Posterior vena cava (tissue), 2 donors: ENCODE measurements around the gene PER3. TPM values are rescaled to one million over a fixed set of nuclear protein-coding genes. Genes with fewer than 3 reads are reported as not detected.

Experiments
- DNase-seq: peaks from one replicate; pipeline ENCODE4 v3.0.0-alpha.2; 2020; ENCODE audit warnings: low spot score
- intact Hi-C, 2 donors: fragments of 100-400 bp; cut with DNase I; formaldehyde crosslinking; loops; one replicate each; pipeline versions ENCODE4 v1.14.1 to v1.14.2; 2022 to 2023
- total RNA-seq, 2 donors: library from RNA; stranded (reverse); fragmentation: NEBNext Ultra II Directional; extraction: Animal tissue kit (Norgen Biotek cat#: 25700); gene quantifications; one replicate each; pipeline ENCODE4 v1.2.1, GENCODE V29; 2021
- donor health status: DM: yes; HTN: yes; CAD: no.
- donor health status: DM: yes; HTN: yes; CAD: no.

PER3 gene
- total RNA-seq, 2 donors from 2014 or later = 11.3 to 19.0 TPM

DNA sequence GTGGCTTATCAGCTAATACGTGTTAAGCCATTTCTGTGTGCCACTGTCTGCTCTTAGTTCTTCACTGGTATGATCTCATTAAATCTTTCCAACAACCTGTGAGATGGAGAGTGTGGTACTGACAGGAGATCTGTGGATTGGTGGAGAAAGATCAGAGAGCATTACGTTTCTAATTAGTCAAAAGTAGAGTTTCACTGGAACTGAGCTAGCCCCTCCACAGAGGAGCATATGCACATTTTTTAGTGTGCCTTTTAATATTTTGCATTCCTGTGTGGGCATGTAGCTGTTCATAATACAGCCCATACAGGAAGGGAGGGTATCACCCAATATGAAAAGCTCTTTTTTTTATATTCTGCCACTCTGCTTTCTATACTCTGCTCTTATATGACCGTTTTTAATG, 37.2 kb downstream of the PER3 start:
- DNase-seq = no peak
- intact Hi-C loops = loop anchor here in 1 of 2 donors (1.0 kb wide), 1 partner anchor 18 kb away; no protein-coding TSS in a partner anchor

DNA sequence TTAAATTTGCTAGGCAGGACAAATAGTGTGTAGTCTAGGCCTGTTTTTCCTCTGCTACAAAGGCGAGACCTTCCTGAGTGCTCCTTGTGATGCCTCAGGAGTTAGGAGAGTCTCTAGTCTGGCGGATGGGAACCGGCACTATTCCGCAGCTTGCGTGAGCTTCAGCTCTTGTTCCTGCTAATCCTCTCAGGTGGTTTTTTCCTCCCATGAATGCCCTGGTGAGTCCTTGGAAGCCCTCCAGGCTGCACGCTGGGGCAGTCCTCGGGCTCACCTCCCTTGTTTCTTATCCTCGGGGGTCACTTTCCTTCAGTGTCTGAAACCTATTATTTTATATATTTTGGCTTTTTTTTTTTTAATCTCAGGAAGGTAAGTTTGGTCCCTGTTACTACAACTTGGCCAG, 40.6 kb downstream of the PER3 start:
- DNase-seq = no peak
- intact Hi-C loops = no loop called here

DNA sequence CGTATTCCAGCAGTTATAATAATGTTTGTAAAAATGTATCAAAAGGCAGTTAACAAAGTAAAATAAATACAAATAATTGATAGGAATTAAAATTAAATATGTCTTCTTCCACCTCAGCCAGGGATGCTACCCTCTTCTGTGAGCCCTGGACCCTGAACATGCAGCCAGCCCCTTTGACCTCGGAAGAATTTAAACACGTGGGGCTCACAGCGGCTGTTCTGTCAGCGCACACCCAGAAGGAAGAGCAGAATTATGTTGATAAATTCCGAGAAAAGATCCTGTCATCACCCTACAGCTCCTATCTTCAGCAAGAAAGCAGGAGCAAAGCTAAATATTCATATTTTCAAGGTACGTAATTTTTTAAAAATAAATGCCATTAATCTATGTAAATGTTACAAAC, 42.3 kb downstream of the PER3 start:
- intact Hi-C loops = no loop called here
- DNase-seq = no peak

DNA sequence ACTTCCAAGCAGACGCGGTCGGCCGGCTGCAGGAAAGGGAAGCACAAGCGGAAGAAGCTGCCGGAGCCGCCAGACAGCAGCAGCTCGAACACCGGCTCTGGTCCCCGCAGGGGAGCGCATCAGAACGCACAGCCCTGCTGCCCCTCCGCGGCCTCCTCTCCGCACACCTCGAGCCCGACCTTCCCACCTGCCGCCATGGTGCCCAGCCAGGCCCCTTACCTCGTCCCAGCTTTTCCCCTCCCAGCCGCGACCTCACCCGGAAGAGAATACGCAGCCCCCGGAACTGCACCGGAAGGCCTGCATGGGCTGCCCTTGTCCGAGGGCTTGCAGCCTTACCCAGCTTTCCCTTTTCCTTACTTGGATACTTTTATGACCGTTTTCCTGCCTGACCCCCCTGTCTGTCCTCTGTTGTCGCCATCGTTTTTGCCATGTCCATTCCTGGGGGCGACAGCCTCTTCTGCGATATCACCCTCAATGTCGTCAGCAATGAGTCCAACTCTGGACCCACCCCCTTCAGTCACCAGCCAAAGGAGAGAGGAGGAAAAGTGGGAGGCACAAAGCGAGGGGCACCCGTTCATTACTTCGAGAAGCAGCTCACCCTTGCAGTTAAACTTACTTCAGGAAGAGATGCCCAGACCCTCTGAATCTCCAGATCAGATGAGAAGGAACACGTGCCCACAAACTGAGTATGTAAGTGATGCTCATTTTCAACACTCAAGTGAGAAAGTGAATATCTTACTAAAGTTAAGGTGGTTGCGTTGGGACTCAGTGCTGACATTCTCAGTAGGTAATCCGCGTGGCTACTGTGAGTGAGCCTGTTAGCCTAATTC, 43.2 kb downstream of the PER3 start:
- no peak for DNase-seq
- intact Hi-C loops = no loop called here

DNA sequence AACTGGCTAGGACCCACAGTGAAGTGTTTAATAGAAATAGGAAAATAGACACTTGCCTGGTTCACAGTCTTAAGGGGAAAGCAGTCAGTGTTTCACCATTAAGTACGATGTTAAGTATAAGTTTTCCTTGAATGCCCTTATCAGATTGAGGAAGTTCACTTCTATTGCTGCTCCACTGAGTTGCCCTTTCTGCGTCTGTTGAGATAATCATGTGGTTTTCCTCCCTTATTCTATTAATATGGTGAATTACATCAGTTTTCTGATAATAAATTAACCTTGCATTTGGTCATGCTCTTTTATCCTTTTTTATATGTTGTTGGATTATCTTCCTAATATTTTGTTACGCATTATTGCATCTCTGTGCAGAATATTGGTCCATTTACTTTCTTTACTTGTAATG, 47.4 kb downstream of the PER3 start:
- no peak for DNase-seq
- intact Hi-C loops = no loop called here

DNA sequence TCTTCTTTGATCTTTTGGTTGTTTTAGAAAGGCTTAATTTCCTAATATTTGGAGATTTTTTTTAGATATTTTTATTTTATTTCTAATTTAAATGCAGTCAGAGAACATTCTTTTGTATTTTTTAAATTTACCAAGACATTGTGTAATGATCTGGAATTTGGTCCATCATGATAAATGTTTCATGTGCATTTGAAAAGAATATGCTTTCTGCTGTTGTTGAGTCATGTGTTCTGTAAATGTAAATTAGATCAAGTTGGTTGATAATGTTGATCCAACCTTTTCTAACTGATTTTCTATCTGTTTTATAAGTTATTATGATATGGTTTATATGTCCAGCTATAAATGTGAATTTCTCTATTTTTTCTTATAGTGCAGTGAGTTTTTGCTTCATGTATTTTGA, 48.9 kb downstream of the PER3 start:
- intact Hi-C loops = no loop called here
- no peak for DNase-seq

DNA sequence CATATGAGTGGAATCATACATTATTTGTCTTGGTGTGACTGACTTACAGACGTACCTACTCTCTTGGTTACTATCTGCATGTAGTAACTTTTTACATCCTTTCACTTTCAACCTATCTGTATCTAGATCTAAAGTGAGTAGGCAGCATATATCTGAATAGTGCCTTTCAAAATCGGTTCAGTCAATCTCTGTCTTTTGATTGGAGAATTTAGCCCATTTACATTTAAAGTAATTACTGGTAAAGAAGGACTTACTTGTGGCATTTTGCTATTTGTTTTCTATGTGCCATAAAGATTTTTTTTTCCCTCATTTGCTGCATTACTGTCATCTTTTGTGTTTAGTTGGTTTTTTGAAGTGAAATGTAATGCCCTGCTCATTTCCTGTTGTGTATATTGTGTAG, 54.6 kb downstream of the PER3 start:
- DNase-seq = no peak
- intact Hi-C loops = no loop called here

DNA sequence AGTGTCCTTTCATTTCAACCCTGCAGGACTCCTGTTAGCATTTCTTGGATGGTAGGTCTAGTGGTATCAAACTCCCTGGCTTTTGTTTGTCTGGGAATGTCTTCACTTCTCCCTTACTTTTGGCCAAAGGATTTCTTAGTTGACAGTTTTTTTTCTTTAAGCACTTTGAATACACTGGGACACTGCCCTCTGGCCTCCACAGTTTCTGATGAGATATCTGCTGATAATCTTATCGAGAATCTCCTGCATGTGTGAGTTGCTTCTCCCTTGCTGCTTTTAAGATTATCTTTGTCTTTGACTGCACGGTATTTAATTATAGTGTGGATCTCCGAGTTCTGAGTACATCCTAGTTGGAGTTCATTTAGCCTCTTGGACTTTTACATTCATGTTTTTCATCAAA, 55.4 kb downstream of the PER3 start:
- DNase-seq = no peak
- intact Hi-C loops = no loop called here

DNA sequence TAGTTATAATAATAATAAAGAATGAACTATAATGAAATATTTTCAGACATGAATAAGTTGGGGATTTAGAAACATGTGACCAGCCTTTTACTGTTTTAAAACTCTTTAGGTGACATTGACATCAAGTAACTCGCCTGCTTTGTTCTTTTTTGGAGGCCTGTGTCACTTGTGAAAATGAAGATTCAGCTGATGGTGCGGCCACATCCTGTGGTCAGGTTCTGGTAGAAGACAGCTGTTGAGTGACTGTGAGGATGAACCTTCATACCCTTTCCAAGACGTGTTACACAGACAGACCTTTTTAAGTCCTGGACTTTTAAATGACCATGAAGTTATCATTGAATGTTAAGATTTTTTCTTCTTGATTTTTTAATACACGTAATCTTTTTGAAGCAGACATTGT, 58.4 kb downstream of the PER3 start:
- DNase-seq = no peak
- intact Hi-C loops = no loop called here

DNA sequence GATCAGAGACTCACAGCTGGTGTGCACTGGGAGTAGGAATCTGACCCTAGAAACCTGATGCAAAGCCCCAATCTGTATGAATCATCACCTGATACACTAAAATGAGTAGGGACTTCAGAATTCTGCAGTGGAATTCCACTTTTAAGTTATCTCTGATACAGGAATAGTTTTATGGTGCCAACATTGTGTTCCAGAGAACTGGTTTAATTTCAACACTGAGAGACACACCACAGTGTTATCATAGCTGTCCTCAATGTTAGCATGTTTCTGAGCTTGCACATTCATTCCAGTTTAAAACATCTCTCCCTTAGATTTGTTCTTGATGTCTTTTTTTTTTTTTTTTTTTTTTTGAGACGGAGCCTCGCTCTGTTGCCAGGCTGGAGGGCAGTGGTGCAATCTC, 61.7 kb downstream of the PER3 start:
- no peak for DNase-seq
- intact Hi-C loops = no loop called here

DNA sequence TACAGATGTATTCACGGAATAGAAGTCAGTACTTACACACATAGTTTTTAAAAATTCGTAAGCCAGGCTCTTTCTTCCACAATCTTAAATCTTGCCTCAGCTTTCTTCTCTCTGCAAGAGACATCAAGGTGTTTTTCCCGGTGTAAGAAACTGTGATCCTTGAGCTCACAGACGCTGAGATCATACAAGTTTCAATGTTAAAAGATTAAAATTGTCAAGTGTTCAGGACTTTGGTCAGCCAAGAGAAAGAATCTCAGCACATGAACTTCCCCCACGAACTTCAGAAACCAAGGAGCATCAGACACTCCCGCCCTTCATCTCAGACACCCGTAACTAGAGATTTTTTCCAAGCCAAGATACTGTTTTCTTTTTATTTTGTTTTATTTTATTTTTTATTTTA, 62.6 kb downstream of the PER3 start:
- no peak for DNase-seq

DNA sequence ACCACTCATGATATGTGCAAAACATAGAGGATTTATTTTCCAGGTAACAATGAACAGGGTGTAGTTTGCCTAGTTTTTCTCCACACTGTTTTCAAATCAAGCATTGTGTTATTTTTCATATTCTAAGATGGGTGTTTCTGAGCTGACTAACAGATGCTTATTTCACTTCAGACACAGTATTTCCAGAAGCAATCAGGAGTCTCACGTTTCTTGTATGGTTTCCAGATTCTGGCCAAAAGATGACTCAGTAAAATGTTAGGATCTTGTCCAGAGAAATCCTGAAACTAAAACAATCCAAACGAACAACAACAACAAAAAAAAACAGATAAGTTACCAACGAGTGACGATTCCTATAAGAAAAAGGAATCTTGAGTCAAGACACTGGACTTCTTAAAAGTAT, 63.5 kb downstream of the PER3 start:
- DNase-seq = no peak
- intact Hi-C loops = no loop called here

More for the DNA sequence above, 62.6 kb downstream of the PER3 start:
- intact Hi-C loops = no loop called here

DNA sequence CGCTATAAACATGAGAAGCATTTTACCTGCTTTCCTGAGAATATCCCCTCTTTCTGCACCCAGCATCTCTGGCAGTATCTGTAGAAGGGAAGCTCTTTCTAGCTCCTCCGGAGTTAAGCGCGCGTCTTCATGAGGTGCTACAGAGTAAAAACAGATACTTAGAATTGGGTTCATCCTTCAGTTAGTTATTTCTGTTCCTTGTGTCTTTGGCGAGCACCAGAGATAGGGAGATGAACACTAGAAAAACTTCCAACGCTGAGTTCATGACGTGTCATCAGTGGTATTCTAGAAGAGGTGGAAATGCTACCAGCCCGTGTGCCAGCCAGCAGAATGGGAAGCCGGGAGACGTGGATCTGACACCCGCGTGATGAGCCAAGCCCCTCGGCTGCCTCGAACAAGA, 66.7 kb downstream of the PER3 start:
- DNase-seq = no peak
- intact Hi-C loops = no loop called here

DNA sequence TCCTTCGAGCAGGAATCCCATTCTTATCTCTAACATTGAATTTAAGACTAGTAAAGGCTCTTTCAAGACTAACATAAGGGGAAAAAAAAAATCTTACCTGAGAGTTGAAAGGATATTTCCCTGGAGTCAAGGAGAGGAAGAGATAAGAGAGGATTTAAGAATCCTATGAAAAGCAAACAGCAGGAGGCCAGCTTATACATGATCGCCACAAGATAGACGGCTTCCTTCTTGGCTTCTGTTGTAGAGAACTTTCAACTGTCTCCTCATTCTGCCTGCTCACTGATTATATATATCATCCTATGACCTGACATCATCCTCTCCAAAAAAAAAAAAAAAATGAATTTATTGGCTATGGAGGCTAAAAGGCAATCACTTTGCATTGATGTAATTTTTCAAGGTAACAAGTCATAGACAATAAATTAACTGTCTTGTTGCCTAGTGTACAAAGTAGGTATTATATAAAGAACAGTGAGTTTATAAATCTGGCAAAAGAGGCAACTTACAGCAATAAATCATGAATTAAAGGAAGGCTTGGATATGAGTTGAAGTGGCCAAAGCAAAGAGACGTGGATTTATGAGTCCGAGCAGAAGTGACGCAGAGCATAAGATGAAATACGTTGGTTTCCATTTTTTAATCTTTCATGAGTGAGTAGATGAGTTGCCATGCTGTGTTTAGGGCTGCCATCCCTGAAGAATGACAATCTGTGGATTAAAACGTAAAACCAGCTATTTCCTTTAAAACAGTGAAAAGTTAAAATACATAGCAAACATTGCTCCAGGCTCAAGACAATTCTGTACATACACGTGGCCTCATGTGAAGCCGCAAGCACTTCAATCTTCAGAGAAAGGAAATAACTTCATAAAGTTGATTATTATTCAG, 69.0 kb downstream of the PER3 start, which contains the start of gene UTS2:
TSS of gene UTS2 (minus strand) at position 262 of the 880 bp plus-strand sequence. CDS start at position 200, 62 bp downstream.
- DNase-seq = no peak
- intact Hi-C loops = no loop called here

DNA sequence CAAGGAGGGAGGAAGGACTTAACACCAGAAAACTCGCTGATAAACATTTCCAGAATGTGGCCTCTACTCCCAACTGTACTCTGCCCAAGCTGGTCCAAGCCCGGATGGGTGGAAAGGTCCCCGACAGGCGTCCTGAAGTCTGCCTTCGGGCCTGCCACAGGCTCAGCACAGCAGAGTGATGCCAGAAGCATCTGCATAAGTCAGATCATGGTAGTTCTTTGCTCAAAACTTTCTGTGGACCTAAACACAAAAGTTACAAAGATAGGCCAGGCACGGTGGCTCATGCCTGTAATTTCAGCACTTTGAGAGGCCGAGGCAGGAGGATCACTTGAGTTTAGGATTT, 69.6 kb downstream of the PER3 start:
- no peak for DNase-seq
- intact Hi-C loops = no loop called here

DNA sequence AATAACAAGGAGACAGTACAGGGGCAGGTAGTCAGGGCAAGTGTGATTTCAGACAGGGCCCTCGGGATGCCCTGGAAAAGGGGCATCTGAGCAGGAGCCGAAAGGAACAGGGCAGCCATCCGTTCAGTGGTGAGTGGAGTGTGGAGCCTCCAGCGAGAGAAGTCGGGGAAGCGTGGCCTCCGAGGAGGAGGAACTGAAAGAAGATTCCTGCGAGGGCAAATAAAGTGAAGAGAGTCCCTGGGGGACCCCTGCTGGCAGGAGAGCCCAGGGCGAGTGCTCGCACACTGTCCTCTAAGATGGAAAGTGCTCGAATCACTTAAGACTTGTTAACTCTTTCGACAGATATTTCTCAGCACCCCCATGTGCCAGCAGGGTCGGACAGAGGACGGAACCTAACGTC, 72.3 kb downstream of the PER3 start:
- intact Hi-C loops = no loop called here
- DNase-seq = no peak

DNA sequence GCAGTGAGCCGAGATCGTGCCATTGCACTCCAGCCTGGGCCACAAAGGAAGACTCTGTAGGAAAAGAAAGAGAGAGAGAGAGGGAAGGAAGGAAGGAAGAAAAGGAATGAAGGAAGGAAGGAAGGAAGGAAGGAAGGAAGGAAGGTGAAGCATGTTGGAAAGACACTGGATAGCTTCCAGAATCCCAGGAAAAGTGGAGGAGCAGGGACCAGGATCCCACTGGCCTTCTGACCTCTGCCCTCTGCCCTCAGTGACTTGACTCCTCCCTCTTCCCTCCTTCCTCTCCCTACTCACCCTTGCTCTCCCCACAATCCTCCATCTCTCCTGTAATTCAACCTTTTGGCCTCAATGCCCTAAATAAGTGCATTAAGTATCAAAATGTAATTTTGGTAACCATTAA, 72.9 kb downstream of the PER3 start:
- intact Hi-C loops = no loop called here
- DNase-seq = no peak

DNA sequence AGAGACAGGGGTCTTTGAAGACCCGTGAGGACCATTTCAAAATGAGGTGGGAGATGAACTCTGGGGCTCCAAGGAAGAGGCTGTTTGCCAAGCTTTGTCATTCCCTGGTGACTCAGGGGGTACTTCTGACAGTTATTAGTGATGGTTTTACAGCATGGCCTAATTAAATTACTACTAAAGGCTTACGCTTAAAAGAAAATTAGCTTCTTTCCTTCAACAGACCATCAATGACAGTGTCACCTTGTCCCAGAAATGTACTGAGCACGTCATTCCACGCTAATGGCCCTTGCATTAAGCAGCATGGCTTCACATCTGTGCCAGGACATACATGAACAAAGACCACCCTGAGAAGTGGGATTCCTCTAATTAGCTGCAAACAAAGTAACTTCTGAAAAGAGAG, 73.9 kb downstream of the PER3 start:
- intact Hi-C loops = no loop called here
- DNase-seq = no peak

DNA sequence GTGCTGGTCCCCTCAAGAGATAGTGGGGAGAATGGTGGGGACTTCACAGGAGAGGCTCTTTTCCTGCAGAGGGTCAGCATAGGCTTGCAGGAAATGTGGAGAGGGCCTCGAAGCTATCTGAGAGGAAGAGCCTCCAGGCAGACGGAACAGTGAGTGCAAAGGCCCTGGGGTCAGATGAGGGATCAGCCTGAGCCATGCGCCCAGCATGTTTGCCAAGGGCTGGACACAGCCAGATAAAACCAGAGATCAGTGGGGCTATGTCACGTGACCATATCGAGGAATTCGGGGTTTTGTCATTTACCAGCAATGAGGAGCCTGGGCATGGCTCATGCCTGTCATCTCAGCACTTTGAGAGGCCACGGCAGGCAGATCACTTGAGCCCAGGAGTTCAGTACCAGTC, 75.3 kb downstream of the PER3 start:
- intact Hi-C loops = no loop called here

DNA sequence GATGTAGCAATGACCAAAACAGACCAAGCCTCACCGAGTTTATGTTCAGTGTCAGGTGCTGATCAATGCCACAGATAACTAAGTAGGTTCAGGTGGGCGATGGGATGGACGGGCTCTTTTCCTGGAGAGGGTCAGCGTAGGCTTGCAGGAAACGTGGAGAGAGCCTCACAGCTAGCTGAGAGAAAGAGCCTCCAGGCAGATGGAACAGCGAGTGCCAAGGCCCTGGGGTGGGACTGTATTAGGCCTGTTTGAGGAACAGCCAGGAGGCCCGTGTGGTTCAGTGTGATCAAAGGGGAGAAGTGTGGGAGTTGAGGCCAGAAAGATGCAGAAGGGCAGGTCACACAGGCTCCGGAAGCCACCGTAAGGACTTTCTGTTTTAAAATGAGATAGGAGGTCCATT, 76.0 kb downstream of the PER3 start:
- intact Hi-C loops = no loop called here
- DNase-seq = no peak

More for the DNA sequence above, 75.3 kb downstream of the PER3 start:
- DNase-seq = no peak

DNA sequence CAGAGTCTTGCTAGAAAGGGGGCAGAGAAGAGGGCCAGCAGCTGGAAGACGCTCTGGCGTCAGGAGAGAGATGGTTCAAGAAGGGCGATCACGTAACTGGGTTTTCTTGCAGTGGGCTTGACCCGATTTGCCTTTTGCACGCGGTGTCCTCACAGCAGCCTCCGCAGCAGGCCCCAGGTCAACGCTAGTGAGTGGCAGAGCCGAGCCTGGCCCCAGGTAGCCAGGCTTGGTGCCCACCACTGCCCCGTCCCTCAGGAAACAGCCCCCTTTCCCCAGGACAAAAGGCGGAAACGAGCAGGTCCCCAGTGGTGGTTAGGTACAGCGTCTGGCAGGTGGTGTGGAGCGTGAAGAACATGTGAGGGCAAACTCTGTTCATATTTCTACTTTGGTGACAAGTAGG, 77.4 kb downstream of the PER3 start:
- no peak for DNase-seq
- intact Hi-C loops = no loop called here
